GM12892 (cell line): ENCODE measurements around the gene IFI16.
"Not testable (repeated sequence)": the region's sequence is repeated elsewhere in the genome, so short reads cannot be mapped to it uniquely, and the experiment has no call there.

ENCODE experiments used
- DNase-seq: peaks from one replicate; pipeline ENCODE4 v3.0.0; 2011; ENCODE audit not compliant: insufficient read length
- FAIRE-seq: peaks from 2 replicates; lab custom pipeline; 2011; peaks lifted over from hg19 to GRCh38; lab: Jason Lieb, UNC
- POLR2A ChIP-seq: IDR thresholded peaks from 2 replicates; pipeline ENCODE4 v1.6.1; 2011; ENCODE audit warnings: low read depth, low read length, control low read depth
- POLR2AphosphoS5 ChIP-seq: IDR thresholded peaks from 2 replicates; pipeline ENCODE4 v1.6.1; 2011; ENCODE audit warnings: low read depth, low read length, control low read depth
- TAF1 ChIP-seq: IDR thresholded peaks from 2 replicates; pipeline ENCODE4 v1.6.1; 2011; ENCODE audit warnings: low read depth, mild to moderate bottlenecking, control low read depth, low read length, borderline replicate concordance

Gene IFI16

GRCh38 chr1:159040893-159041724, 31.4 kb downstream of the IFI16 start:
- TF ChIP-seq TAF1 (no peak), POLR2A (no peak), POLR2AphosphoS5 (no peak)
- DNase-seq, result no peak
- FAIRE-seq, result no peak

- not testable (repeated sequence) for FAIRE-seq
Observed at GRCh38 chr1:159046486-159046885, 36.8 kb downstream of the IFI16 start.

GRCh38 chr1:159051436-159051835, 41.7 kb downstream of the IFI16 start:
- FAIRE-seq, result no peak
- TF ChIP-seq POLR2A (no peak), TAF1 (no peak), POLR2AphosphoS5 (no peak)

More at GRCh38 chr1:159046486-159046885, 36.8 kb downstream of the IFI16 start:
- DNase-seq, result not testable (repeated sequence)

GRCh38 chr1:159054427-159054826, 44.7 kb downstream of the IFI16 start:
- TF ChIP-seq TAF1 (no peak), POLR2A (no peak), POLR2AphosphoS5 (no peak)
- FAIRE-seq, result no peak
- DNase-seq, result no peak

More at GRCh38 chr1:159051436-159051835, 41.7 kb downstream of the IFI16 start:
- DNase-seq, result no peak

GRCh38 chr1:159055181-159055641, 45.5 kb downstream of the IFI16 start:
- TF ChIP-seq TAF1 (no peak), POLR2AphosphoS5 (0 out of 2 replicates have a peak, but pooled peaks have one; percentile 35), POLR2A (peak; percentile 32; the same call in 1 of the 2 replicates)
- DNase-seq (no peak), FAIRE-seq (no peak)

GRCh38 chr1:159056069-159056698, 46.5 kb downstream of the IFI16 start:
- DNase-seq (no peak), FAIRE-seq (no peak)
- TF ChIP-seq POLR2AphosphoS5 (no peak), POLR2A (peak; percentile 19; the same call in 1 of the 2 replicates)

- FAIRE-seq (no peak), DNase-seq (no peak)
- no peak for TF ChIP-seq POLR2A
- no peak for TF ChIP-seq TAF1
- TF ChIP-seq POLR2AphosphoS5, result no peak
Observed at GRCh38 chr1:159058751-159059150, 49.0 kb downstream of the IFI16 start.

GRCh38 chr1:159065106-159065505, 55.4 kb downstream of the IFI16 start:
- no peak for FAIRE-seq
- no peak for TF ChIP-seq TAF1
- TF ChIP-seq POLR2AphosphoS5, result no peak
- no peak for TF ChIP-seq POLR2A
- no peak for DNase-seq

- TF ChIP-seq TAF1 (no peak), POLR2A (no peak), POLR2AphosphoS5 (no peak)
- FAIRE-seq, result peak; percentile 77
Observed at GRCh38 chr1:159066108-159066507, 56.4 kb downstream of the IFI16 start.

GRCh38 chr1:159067699-159068621, 58.3 kb downstream of the IFI16 start:
- no peak for DNase-seq
- TF ChIP-seq POLR2AphosphoS5 (peak; percentile 67; the same call in 1 of the 2 replicates), POLR2A (peak; percentile 65), TAF1 (no peak)
- peak; percentile 99 for FAIRE-seq

More at GRCh38 chr1:159066108-159066507, 56.4 kb downstream of the IFI16 start:
- DNase-seq, result no peak

- no peak for FAIRE-seq
- DNase-seq, result no peak
- no peak for TF ChIP-seq TAF1
Observed at GRCh38 chr1:159068886-159069285, 59.2 kb downstream of the IFI16 start.
